ENCODE results near the gene TAF1L. TPM values are rescaled to one million over a fixed set of nuclear protein-coding genes. Genes with fewer than 3 reads are reported as not detected.

TAF1L gene
- 0.01 TPM in 1 of 5 replicates, not detected in the others for total RNA-seq (2022; extraction: Qiagen RNA extraction)

GRCh38 chr9:32635362-32635761, at the start of gene TAF1L:
Gene TAF1L (minus strand): TSS chr9:32635669. CDS start chr9:32635579, 90 bp downstream.

Other genes with a start within 250 kb of the TAF1L start
- gene RIGI, start 109.5 kb downstream of the TAF1L start, total RNA-seq (2022; extraction: Qiagen RNA extraction), result 2.4 to 3.8 TPM (median 2.5 TPM) in 5 replicates
- 10.7 to 16.1 TPM (median 13.3 TPM) in 5 replicates for gene SMIM27, start 83.3 kb downstream of the TAF1L start, total RNA-seq (2022; extraction: Qiagen RNA extraction)
- gene TOPORS, start 83.1 kb downstream of the TAF1L start, total RNA-seq (2022; extraction: Qiagen RNA extraction), result 10.0 to 15.8 TPM (median 11.4 TPM) in 5 replicates
- 102 to 119 TPM (median 107 TPM) in 5 replicates for gene NDUFB6, start 62.5 kb downstream of the TAF1L start, total RNA-seq (2022; extraction: Qiagen RNA extraction)
- gene TMEM215, start 147.9 kb upstream of the TAF1L start, total RNA-seq (2022; extraction: Qiagen RNA extraction), result 0.02 TPM in 1 of 5 replicates, not detected in the others